ENCODE results near the gene PHF10. TPM values are rescaled to one million over a fixed set of nuclear protein-coding genes. Genes with fewer than 3 reads are reported as not detected.

PHF10 gene
- total and polyA plus RNA-seq, 2 donors (not counting 1 experiment from before 2014, with no cell fraction given) = 32.9 to 74.6 TPM

DNA sequence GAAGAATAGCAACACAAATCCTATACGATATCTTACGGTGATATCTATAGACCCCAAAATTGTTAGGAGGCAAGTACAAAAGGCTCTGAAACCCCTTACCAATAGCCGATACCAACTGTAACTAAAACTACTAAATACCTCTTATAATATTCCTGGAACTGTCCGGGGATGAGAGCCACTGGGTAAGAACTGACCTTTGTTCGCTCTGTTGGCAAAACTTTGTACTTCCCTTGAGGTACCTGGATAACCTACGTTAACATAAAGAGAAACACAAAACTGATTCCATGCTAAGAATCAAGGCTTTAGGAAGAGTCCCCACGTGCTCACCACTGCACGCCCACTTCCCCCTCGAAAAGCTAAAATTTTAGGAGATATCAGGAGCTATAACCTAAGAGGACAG lies 9.7 kb downstream of the PHF10 start:
- Histone ChIP-seq H3K4me1 (ENCODE audit: control insufficient read depth in 2 of 2, insufficient read depth in 2 of 2, low read length in 2 of 2) (no peaks in the 10 kb centered on the region), H3K27ac (ENCODE audit: low read length in 2 of 2) (no peak overlapping the region), H3K36me3 (replicated peaks in 1 of 2; ENCODE audit: control extremely low read depth in 1 of 2, control insufficient read depth in 1 of 2, extremely low read depth in 1 of 2, insufficient read depth in 2 of 2, low read length in 1 of 2) (peaks cover 12 to 52% of the 10 kb centered on the region in 2 experiments), H3K79me2 (ENCODE audit: control insufficient read depth, insufficient read depth, low read length) (peaks cover 72% of the 10 kb centered on the region), H4K20me1 (ENCODE audit: control insufficient read depth, insufficient read depth, low read length, poor library complexity, severe bottlenecking) (no peaks in the 10 kb centered on the region), H3K4me2 (replicated peaks; ENCODE audit: low read depth, low read length, poor library complexity, severe bottlenecking) (no peak overlapping the region), H3K4me3 (ENCODE audit: control extremely low read depth in 1 of 5, extremely low read depth in 1 of 5, insufficient read depth in 1 of 5, low read depth in 2 of 5, low read length in 4 of 5) (no peak overlapping the region), H2AFZ (ENCODE audit: insufficient read depth, low read depth, low read length, poor library complexity, severe bottlenecking) (no peak overlapping the region), H3K27me3 (replicated peaks in 1 of 4; ENCODE audit: control extremely low read depth in 1 of 4, control insufficient read depth in 3 of 4, insufficient read depth in 4 of 4, low read length in 3 of 4) (no peaks in the 10 kb centered on the region), H3K9ac (ENCODE audit: low read length) (no peak overlapping the region), H3K9me3 (ENCODE audit: control extremely low read depth in 1 of 3, control insufficient read depth in 2 of 3, insufficient read depth in 1 of 3, low read length in 2 of 3) (no peaks in the 10 kb centered on the region)
- no peaks in the 10 kb centered on the region for H3K9me3 Mint-ChIP-seq (ENCODE audit: insufficient read depth)
- CTCF ChIA-PET = interaction anchor here (1.9 kb wide), 1 partner anchor 13 kb away, joined by 8 read pairs; the partner anchor contains the start of genes C6orf120 and WDR27
- peaks cover 8% of the 10 kb centered on the region for H3K4me1 Mint-ChIP-seq
- POLR2A ChIA-PET = no interaction called here
- no peak overlapping the region for H3K27ac Mint-ChIP-seq
- H3K4me3 Mint-ChIP-seq = no peak overlapping the region
- no peak for ATAC-seq (ENCODE audit: low read depth)
- TF ChIP-seq, protein P1, sequence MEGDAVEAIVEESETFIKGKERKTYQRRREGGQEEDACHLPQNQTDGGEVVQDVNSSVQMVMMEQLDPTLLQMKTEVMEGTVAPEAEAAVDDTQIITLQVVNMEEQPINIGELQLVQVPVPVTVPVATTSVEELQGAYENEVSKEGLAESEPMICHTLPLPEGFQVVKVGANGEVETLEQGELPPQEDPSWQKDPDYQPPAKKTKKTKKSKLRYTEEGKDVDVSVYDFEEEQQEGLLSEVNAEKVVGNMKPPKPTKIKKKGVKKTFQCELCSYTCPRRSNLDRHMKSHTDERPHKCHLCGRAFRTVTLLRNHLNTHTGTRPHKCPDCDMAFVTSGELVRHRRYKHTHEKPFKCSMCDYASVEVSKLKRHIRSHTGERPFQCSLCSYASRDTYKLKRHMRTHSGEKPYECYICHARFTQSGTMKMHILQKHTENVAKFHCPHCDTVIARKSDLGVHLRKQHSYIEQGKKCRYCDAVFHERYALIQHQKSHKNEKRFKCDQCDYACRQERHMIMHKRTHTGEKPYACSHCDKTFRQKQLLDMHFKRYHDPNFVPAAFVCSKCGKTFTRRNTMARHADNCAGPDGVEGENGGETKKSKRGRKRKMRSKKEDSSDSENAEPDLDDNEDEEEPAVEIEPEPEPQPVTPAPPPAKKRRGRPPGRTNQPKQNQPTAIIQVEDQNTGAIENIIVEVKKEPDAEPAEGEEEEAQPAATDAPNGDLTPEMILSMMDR (IDR thresholded peaks at IDR 0.05) = no peak
- no peak for TF ChIP-seq EZH2 (IDR thresholded peaks at IDR 0.05; ENCODE audit: borderline replicate concordance, insufficient read depth, low read depth, low read length, poor library complexity, severe bottlenecking)
- intact Hi-C loops (cut with micrococcal nuclease) = no loop called here
- 100% methylated on average over 6 of the region's 9 CpGs for WGBS (ENCODE audit: insufficient coverage)
- no peak for DNase-seq
- no peaks in the 10 kb centered on the region for H3K27me3 Mint-ChIP-seq

DNA sequence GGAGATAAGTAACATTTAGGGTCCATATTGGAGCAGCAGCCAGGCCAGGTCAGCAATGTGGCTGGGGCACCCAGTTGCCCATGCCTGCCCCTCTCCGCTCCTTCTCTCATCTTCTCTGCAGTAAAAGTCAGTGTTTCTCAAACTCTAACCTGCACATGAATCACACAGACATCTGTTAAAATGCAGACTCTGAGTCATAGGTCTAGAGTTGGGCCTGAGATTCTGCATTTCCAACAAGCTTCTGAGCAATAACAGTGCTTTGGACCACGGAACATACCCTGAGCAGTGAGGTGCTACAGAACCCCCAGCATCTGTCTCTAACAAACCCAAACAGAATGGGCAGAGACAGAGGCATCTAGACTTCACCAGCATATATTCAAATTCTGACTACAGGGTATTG lies 10.1 kb downstream of the PHF10 start:
- CTCF ChIA-PET = interaction anchor here (0.9 kb wide), 1 partner anchor 840 kb away, joined by 5 read pairs; the partner anchor contains the start of gene TBP
- no peak overlapping the region for H3K27ac Mint-ChIP-seq
- H3K4me3 Mint-ChIP-seq = no peak overlapping the region
- Histone ChIP-seq H3K79me2 (ENCODE audit: control insufficient read depth, insufficient read depth, low read length) (peaks cover 68% of the 10 kb centered on the region), H3K36me3 (replicated peaks in 1 of 2; ENCODE audit: control extremely low read depth in 1 of 2, control insufficient read depth in 1 of 2, extremely low read depth in 1 of 2, insufficient read depth in 2 of 2, low read length in 1 of 2) (peaks cover 12 to 52% of the 10 kb centered on the region in 2 experiments), H3K27ac (ENCODE audit: low read length in 2 of 2) (no peak overlapping the region), H3K4me1 (ENCODE audit: control insufficient read depth in 2 of 2, insufficient read depth in 2 of 2, low read length in 2 of 2) (peaks cover 0 to 2% of the 10 kb centered on the region in 2 donors), H2AFZ (ENCODE audit: insufficient read depth, low read depth, low read length, poor library complexity, severe bottlenecking) (no peak overlapping the region), H3K4me2 (replicated peaks; ENCODE audit: low read depth, low read length, poor library complexity, severe bottlenecking) (no peak overlapping the region), H3K4me3 (ENCODE audit: control extremely low read depth in 1 of 5, extremely low read depth in 1 of 5, insufficient read depth in 1 of 5, low read depth in 2 of 5, low read length in 4 of 5) (no peak overlapping the region), H4K20me1 (ENCODE audit: control insufficient read depth, insufficient read depth, low read length, poor library complexity, severe bottlenecking) (no peaks in the 10 kb centered on the region), H3K9ac (ENCODE audit: low read length) (no peak overlapping the region), H3K9me3 (ENCODE audit: control extremely low read depth in 1 of 3, control insufficient read depth in 2 of 3, insufficient read depth in 1 of 3, low read length in 2 of 3) (no peaks in the 10 kb centered on the region), H3K27me3 (replicated peaks in 1 of 4; ENCODE audit: control extremely low read depth in 1 of 4, control insufficient read depth in 3 of 4, insufficient read depth in 4 of 4, low read length in 3 of 4) (no peaks in the 10 kb centered on the region)
- H3K9me3 Mint-ChIP-seq (ENCODE audit: insufficient read depth) = no peaks in the 10 kb centered on the region
- DNase-seq (no peak), ATAC-seq (ENCODE audit: low read depth) (no peak)
- WGBS (ENCODE audit: insufficient coverage) = 100% methylated on average over 2 of the region's 2 CpGs
- POLR2A ChIA-PET = no interaction called here
- TF ChIP-seq, protein P1 (IDR thresholded peaks at IDR 0.05) = no peak
- no peak for TF ChIP-seq EZH2 (IDR thresholded peaks at IDR 0.05; ENCODE audit: borderline replicate concordance, insufficient read depth, low read depth, low read length, poor library complexity, severe bottlenecking)
- H3K4me1 Mint-ChIP-seq = peaks cover 8% of the 10 kb centered on the region
- intact Hi-C loops (cut with micrococcal nuclease) = no loop called here
- no peaks in the 10 kb centered on the region for H3K27me3 Mint-ChIP-seq
